ES-I3 (cell line): ENCODE results near the gene METTL23.

Experiments used
- H3K36me3 ChIP-seq: 2 replicates; pipeline ENCODE4 v1.6.1; 2013; ENCODE audit warnings: mild to moderate bottlenecking, low read length, control low read depth, moderate library complexity; ENCODE audit not compliant: insufficient read depth
- H3K4me1 ChIP-seq: 2 replicates; pipeline ENCODE4 v1.6.1; 2013; ENCODE audit warnings: mild to moderate bottlenecking, control low read depth, low read length; ENCODE audit not compliant: insufficient read depth
- H3K9ac ChIP-seq: 2 replicates; pipeline ENCODE4 v1.6.1; 2013; ENCODE audit warnings: low read depth, mild to moderate bottlenecking, low read length, moderate library complexity
- H3K9me3 ChIP-seq: 2 replicates; pipeline ENCODE4 v1.6.1; 2013; ENCODE audit warnings: mild to moderate bottlenecking, low read length, moderate library complexity; ENCODE audit not compliant: control insufficient read depth, insufficient read depth

Gene METTL23

GRCh38 chr17:76775021-76775600 lies 48.5 kb downstream of the METTL23 start:
- no peak overlapping the region for H3K9ac ChIP-seq
- H3K36me3 ChIP-seq, result peaks cover 6% of the 10 kb centered on the region; the same call in 1 of the 2 replicates
- H3K9me3 ChIP-seq, result no peaks in the 10 kb centered on the region
- H3K4me1 ChIP-seq, result no peaks in the 10 kb centered on the region; the same call in 1 of the 2 replicates

GRCh38 chr17:76781056-76781982 lies 54.7 kb downstream of the METTL23 start:
- Histone ChIP-seq H3K36me3 (no peaks in the 10 kb centered on the region), H3K9me3 (no peaks in the 10 kb centered on the region), H3K9ac (no peak overlapping the region), H3K4me1 (no peaks in the 10 kb centered on the region)

GRCh38 chr17:76783146-76783545 lies 56.5 kb downstream of the METTL23 start:
- Histone ChIP-seq H3K36me3 (no peaks in the 10 kb centered on the region), H3K9ac (no peak overlapping the region), H3K9me3 (no peaks in the 10 kb centered on the region), H3K4me1 (peaks cover 3% of the 10 kb centered on the region; the same call in 1 of the 2 replicates)
